SK-N-SH (cell line): ENCODE data around the gene GTF2F2.

Source experiments
- CTCF ChIP-seq: fragments of 200-600 bp; sonication (generic); IDR thresholded peaks from 2 replicates; pipeline ENCODE4 v1.6.1; 2017; ENCODE audit warnings: antibody characterized with exemption, mild to moderate bottlenecking, moderate library complexity
- FOSL2 ChIP-seq: IDR thresholded peaks from 2 replicates; pipeline ENCODE4 v1.4.0; 2012; ENCODE audit warnings: low read depth, mild to moderate bottlenecking, moderate library complexity, borderline replicate concordance
- MAX ChIP-seq: IDR thresholded peaks from 2 replicates; pipeline ENCODE4 v1.4.0; 2012; ENCODE audit warnings: low read depth
- RAD21 ChIP-seq: IDR thresholded peaks from 2 replicates; pipeline ENCODE4 v1.6.1; 2012; ENCODE audit warnings: mild to moderate bottlenecking, low read length
- RCOR1 ChIP-seq: fragments of 150-350 bp; IDR thresholded peaks from 2 replicates; pipeline ENCODE4 v1.6.1; 2017; ENCODE audit warnings: antibody characterized with exemption, low read length
- USF2 ChIP-seq: fragments of 150-350 bp; IDR thresholded peaks from 2 replicates; pipeline ENCODE4 v1.6.1; 2017; ENCODE audit warnings: antibody characterized with exemption, low read length, low read depth, borderline replicate concordance
- YY1 ChIP-seq: IDR thresholded peaks from 2 replicates; pipeline ENCODE4 v1.4.0; 2012; ENCODE audit warnings: low read depth, mild to moderate bottlenecking
- TF ChIP-seq, protein P1 (sequence below): IDR thresholded peaks from 2 replicates; pipeline ENCODE4 v1.4.0; 2012; ENCODE audit warnings: low read depth, borderline replicate concordance

- no peak for TF ChIP-seq CTCF
- no peak for TF ChIP-seq FOSL2
- no peak for TF ChIP-seq RAD21
- TF ChIP-seq USF2 = no peak
- TF ChIP-seq, protein P1, sequence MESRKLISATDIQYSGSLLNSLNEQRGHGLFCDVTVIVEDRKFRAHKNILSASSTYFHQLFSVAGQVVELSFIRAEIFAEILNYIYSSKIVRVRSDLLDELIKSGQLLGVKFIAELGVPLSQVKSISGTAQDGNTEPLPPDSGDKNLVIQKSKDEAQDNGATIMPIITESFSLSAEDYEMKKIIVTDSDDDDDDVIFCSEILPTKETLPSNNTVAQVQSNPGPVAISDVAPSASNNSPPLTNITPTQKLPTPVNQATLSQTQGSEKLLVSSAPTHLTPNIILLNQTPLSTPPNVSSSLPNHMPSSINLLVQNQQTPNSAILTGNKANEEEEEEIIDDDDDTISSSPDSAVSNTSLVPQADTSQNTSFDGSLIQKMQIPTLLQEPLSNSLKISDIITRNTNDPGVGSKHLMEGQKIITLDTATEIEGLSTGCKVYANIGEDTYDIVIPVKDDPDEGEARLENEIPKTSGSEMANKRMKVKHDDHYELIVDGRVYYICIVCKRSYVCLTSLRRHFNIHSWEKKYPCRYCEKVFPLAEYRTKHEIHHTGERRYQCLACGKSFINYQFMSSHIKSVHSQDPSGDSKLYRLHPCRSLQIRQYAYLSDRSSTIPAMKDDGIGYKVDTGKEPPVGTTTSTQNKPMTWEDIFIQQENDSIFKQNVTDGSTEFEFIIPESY = no peak
- no peak for TF ChIP-seq RCOR1
- no peak for TF ChIP-seq MAX
- no peak for TF ChIP-seq YY1
Observed at GRCh38 chr13:45314822-45315221, 194.5 kb downstream of the GTF2F2 start.
